Right renal cortex interstitium (tissue), 3 donors: ENCODE data around the gene MYO5C. TPM values are rescaled to one million over a fixed set of nuclear protein-coding genes. Genes with fewer than 3 reads are reported as not detected.
"Not testable (repeated sequence)": the region's sequence is repeated elsewhere in the genome, so short reads cannot be mapped to it uniquely, and the experiment has no call there.

ENCODE experiments used
- DNase-seq, 3 donors: peaks; one replicate each; pipeline ENCODE4 v3.0.0-alpha.2; 2013; ENCODE audit warnings: low read depth in 3 of 3, low spot score in 2 of 3
- polyA plus RNA-seq, 3 donors: library from polyadenylated mRNA; unstranded; fragments of 120-200 nt; gene quantifications; one replicate each; pipeline ENCODE4 v1.2.1, GENCODE V29; 2013; ENCODE audit not compliant: insufficient read length in 3 of 3

MYO5C gene
- polyA plus RNA-seq, 3 donors: 20.6 to 22.0 (median 20.8) TPM

DNA sequence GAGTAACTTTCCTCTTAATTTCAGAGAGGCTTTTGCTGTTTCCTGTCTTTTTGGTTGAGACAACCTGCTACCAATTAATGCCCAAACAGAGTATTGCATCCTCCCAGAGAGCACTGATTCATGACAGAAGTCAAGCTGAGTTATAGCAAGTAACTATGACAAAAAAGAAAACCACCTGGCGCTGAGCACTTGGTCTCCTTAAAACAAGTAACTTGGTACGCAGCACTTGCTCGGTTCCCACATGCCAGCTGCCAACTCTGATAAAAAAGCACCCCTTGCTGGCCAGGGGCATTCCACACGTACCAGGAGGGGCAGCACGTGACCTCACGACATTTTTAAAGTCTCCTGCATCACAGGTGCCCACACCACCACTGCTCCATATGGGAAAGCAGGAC, 13.5 kb upstream of the MYO5C start:
- no peak for DNase-seq

DNA sequence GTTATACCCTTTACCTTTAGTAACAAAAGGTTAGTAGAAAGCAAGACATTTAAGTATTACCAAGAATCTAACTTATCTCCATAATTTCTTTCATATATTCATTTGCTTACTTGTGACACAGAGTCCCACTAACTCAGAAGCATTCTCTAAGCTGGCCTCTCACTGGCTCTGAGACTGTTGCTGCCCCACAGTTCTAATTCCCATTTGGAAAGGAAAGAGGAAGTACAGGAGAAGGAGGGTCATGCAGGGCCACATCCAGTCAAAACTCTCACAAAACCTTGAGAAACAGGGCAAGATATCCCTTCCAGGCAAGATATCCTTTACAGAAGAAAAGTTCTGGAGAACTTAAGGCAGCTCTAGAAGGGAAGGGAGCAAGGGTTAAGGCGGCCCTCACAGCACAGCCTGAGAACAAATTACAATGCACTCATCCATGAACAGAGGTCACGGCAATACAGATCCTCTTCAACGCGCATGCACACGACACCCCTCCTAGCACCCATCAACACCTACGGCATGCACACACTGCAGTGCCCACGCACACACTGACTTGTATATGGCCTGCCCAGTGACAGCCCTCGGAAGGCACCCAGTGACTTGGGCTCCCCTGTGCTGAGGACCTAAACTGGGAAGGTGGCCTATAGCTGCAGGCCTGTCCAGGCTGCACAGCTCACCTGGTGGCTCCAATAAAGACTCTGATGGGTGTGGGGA, 13.0 kb upstream of the MYO5C start:
- DNase-seq: no peak

DNA sequence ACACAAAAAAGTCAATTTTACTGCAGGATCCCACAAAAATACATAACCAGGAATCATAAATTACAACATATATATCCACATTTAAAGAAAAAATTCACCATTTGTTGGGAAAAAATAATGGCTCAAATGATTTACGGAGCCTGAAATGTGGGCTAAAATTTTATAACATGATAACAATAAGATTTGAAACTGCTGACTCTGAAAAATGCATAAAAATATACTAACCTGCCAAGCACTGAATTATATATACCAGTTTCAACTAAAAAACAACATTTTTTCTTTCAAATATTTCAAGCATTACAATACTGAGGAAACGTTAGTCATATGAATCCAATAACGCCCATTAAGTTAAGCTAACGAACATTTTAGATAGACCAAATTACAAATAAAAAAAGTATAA, 12.2 kb upstream of the MYO5C start:
- DNase-seq: no peak

DNA sequence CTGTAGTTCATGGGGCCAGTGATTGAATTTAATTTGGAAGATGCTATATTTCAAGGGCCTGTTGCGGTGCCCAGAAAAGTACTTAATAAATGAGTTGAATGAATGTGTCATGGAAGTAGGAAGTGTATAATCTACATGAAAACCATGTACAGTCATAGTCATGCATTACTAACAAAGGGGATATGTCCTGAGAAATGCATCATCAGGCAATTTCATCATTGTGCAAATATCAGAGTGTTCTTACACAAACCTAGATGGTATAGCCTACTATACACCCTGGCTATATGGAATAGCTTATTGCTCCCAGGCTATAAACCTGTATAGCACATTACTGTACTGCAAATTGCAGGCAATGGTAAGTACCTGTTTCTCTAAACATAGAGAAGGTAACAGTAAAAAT, 10.7 kb upstream of the MYO5C start:
- DNase-seq: no peak

DNA sequence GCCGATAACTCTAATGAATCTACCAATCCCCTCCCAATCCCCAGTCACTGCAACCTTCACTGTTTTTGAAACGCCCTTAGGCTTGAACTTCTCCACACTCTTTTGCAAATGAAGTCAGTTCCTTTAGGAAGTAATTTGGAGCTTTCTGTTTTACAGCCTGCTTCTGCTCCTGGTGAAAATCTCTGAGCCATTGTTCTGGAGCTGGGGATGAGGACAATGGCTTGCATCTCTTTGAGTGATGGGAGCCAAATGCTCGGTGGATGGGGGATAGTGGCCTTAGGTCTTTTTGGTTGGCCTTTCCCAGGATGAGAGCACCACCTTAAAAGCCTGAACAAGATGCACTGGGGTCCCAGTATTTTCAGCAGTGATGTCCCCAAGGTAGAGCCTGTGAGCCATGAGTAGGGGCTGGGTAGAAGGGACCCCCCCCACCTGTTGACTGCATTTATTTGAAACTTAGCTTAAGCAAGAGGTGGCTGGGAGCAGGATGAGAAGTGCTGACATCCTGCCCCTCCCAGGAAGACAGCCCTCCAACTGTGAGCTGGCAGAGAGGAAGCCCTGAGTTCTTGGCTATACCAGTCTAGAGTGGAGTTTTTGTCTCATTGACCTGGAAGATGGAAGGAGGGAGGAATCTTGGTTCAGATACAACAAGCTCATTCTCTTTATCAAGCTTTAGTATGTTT, 7.6 kb upstream of the MYO5C start:
- DNase-seq: no peak

DNA sequence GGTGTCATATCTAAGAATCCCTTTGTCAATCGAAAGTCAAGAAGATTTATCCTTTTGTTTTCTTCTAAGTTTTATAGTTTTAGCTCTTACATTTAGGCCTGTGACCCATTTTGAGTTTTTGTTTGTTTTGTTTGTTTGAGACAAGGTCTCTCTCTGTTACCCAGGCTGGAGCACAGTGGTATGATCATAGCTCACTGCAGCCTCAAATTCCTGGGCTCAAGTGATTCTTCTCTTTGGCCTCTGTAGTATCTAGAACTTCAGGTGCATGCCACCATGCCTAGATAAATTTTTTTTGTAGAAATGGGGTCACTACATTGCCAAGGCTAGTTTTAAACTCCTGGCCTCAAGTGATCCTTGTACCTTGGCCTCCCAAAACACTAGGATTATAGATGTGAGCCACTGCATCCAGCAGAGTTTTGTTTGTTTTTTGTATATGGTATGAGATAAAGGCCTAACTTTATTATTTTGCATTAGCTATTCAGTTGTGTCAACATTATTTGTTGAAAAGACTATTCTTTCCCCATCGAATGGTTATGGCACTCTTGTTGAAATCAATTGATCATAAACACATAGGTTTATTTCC, 5.8 kb upstream of the MYO5C start:
- no peak for DNase-seq

DNA sequence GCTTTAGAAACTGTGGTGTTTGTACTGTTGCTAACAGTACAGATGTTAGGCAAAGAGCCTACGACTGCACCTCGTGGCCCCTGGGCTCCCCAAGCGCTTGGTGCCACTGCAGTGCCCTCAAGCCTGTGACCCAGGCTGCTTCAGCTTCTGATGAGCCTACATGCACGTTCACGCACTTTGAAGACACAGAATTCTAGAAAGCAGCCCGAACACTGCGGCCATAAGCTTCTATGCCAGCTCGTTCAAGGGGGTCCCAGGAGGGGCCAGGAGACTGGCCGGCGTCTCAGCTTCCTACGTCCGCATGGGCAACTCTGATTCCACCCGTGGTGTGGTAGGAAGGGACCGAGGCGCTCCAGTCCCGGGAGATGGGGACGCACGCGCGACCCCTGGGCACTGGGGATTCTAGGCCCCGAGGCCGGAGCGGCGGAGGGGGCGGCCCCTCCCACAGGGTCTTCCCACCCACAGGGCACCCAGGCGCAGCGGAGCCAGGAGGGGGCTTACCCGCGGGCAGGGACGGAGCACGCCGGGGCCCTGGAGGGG, 653 bp downstream of the MYO5C start:
- DNase-seq: no peak

DNA sequence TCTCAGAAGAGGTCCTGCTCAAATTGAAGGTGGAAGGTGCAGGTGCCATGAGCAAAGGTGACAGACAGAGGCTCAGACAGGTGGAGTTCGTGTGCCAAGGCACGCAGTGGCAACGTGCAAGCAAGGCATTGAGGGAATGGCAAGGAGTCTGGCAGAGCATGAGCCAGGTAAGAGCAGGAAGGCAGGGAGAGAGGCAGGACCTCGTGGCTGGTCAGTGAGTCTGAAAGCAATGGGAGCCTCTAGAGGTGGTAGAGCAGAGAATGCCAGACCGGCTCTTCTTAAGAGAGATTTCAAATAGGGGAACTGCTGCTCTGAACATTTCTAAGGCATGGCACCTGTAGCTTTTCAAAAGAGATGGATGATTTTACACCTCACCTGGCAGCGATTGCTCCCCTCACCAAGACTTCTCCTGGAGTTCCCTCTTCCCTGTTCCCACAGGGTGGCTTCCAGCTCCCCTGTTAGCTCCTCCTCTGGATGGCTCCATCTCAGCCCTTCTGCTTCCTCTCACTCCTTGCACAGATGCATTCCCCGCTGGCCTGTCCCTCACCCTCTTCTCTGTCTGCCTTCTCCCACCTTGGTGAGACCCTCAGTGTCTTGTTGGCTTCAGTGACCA, 2.7 kb downstream of the MYO5C start:
- DNase-seq: no peak

DNA sequence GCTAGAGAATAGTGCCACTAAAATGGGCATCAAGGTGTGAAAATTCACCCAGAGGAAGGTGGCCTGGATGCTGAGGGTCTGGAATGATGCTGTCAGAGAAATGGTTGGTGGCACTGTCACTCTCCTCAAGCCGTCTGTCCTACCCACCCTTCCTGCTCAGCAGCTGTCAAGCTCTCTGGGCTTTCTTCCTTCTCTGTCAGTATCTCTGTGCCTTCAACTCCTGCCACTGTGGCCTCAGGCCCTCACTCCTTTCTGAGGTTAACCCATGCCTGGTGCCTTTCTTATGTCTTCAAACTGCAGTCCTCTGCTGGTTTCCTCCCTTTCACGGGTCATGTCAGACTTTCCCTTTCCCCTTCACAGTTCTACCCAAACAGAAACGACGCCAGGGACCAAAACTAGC, 4.4 kb downstream of the MYO5C start:
- no peak for DNase-seq

DNA sequence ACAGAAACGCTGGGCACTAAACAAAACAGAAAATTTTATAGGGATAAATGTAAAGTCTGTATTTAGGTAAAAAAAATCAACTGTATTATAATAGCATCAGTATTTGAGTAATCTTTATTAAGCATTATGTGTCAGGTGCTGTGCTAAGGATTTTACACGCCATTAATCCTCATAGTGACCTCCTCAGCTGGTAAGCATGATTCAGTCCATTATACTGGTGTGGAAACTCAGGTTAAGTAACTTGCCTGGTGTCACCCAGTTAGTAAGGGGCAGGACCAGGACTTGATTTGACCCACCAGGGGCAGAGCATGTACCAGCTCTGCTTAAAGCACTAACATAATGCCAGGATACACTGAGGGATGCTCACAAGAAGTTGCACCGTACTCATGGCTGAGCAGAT, 4.8 kb downstream of the MYO5C start:
- no peak for DNase-seq

DNA sequence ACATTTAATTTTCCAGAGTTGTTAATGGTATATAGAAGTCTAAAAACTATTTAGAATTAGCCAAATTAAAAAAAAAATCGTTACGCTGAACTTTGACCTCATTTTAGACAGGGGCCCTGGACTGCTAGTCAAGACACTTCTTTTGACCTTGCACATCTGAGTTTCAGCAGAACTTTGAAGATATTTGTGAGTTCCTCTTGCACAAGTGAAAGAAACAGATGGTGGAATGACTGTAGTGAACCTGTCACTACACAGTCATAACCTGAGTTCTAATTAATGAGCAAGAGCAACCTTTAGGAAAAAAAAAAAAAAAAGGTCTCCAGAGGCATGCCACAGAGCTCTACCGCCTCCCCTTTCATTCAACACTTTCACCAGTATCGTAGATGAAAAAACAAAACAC, 5.3 kb downstream of the MYO5C start:
- DNase-seq: no peak

DNA sequence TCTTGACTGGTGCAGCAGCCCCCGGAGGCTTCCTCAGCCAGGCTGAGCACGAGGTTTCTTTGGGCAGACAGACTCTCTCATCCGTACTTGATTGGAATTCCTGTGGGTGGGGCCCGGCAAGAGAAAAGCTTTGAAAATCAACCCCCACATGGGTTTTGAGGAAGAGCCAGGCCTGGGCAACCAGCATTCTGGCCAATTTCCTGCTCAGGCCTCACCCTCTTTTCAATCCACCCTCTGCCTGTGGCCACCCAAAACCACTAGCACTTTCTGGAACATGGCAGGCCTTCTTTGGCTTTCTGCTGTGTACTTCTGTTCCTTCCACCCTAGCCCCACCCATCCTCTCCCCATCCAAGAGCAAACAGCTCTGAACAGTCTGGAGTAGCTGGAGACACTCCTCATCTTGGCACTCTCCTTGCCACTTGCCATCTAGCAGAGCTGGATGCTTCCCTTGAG, 5.9 kb downstream of the MYO5C start:
- no peak for DNase-seq

DNA sequence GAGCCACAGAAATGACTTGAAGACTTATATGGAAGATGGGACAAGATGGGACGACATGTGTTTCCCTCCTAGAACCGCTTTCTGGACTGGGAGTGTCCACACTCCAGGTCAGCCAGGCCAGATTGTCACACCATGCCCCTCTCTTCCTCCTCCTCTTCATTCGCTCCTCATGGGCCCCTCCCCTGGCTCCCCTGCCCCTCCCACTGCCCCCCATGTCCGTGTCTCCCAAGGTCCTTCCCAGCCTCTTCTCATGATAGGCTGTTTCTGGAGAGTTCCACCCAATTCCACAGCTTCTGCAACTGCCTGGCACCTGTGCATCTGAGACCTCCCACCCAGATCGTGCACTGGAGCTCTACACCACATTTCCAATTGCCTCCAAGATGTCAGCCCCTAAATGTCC, 6.6 kb downstream of the MYO5C start:
- DNase-seq: no peak

DNA sequence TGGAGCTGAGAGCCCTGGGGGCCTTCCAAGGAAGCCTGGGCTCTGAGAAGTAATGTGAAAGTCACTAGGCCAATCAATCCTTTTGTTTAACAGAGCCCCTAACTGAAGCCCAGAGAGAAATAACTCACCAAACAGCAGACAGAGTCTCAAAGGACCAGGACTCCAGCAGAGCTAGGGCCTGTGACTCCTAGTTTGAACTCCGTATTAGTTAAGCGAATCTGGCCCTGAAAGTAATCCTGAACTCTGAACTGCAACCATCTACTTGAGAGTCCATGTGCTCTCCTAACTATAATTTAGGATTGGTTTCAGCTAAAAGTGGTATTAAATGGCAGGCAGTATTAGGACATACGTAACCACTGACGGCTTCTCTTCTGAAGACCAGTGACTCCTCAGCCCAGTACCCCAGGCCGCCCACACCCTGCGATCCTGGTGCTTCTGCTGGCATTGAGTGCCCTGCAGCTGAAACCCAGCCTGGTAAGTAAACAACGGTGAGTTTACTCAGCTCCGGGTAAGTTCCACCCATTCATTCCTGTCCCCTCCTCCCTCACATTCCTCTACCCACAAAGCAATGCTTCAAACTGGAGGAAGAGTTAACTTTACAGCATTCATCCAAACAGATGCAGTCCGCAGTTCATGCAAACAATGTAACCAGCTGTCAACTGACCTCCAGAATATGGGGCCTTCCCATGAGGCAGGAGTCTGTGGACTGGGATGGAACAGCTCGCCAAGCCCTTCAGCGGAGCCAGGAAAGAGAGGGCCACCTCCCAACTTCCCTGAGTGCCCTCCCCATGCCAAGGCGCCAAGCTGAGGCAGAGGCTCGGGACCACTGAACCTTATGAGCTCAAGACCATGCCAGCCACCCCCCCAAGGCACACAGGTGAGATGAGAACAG, 7.3 kb downstream of the MYO5C start:
- DNase-seq: no peak

DNA sequence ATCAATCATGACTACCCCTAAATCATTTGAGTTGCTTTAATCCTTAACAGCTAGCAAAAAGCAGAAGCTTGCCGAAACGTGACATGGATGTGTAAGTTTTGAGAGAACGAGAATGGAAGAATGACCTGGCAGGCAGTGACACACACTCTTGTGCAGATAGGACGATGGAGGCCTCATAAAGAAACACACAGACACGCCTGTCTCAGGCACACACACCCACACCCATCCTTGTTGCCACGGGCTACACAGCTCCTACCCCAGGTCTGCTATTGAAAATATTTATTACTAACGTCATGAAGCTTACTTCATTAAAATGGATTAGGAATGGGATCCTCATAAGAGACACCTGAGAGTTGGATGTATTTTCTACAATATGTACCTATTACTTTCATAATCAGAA, 8.5 kb downstream of the MYO5C start:
- no peak for DNase-seq

DNA sequence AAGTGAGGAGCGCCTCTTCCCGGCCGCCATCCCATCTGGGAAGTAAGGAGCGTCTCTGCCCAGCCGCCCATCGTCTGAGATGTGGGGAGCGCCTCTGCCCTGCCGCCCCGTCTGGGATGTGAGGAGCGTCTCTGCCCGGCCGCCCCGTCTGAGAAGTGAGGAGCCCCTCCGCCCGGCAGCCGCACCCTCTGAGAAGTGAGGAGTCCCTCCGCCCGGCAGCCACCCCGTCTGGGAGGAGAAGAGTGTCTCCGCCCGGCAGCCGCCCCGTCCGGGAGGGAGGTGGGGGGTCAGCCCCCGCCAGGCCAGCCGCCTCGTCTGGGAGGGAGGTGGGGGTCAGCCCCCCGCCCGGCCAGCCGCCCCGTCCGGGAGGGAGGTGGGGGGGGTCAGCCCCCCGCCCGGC, 9.7 kb downstream of the MYO5C start:
- not testable (repeated sequence) for DNase-seq

DNA sequence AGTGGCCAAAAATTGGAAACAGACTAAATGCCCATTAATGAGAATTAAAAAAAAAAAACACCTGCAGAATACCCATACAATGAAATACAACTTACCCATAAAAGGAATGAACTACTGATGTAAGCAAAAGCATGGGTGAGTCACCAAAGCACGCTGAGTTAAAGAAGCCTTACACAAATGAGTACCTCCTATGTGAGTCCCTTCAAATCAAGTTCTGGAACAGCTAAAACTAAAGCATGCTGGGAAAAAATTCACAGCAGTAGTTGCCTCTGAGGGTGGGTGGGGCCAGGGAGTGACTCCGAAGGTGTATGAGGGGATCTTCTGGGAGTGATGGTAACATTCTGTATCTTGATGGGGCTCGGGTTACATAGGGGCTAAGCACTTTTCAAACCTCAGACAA, 11.4 kb downstream of the MYO5C start:
- DNase-seq: no peak

DNA sequence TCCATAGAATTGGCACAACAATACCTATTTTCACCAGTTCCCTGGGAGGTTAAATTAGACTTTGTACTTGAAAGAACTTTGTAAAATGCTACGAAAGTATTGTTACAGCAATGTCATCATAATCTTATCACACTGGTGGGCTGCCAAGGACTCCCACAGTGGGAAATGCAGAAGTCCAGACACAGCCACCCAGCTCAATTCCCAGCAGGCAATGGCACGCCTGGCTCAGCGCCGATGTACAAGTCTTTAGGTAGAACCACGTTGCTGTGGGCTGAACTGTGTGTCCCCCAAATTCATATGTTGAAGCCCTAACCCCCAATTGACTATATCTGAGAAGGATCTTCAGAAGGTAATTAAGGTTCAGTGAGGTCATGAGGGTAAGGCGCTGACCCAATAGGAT, 12.3 kb downstream of the MYO5C start:
- no peak for DNase-seq

DNA sequence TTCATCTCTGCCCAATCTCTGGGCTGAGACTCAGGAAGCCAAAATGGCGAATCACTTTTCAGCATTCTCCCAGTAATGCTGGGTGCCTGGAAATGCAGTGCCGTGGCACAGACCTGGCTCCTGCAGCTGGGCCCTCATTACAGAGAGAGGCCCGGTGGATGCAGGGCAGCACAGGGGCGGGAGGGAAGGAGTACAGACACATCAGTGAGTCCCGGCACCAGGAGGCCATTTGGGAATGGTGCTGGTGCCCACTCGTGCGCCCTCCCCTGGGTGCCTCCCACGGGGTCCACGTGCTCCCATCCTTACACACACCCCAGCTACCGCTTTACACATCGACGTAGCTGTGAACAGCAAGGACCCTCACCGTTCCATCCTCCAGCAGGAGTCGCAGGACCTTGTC, 13.2 kb downstream of the MYO5C start:
- DNase-seq: no peak
